ENCODE results near the gene LDAF1.

DNA sequence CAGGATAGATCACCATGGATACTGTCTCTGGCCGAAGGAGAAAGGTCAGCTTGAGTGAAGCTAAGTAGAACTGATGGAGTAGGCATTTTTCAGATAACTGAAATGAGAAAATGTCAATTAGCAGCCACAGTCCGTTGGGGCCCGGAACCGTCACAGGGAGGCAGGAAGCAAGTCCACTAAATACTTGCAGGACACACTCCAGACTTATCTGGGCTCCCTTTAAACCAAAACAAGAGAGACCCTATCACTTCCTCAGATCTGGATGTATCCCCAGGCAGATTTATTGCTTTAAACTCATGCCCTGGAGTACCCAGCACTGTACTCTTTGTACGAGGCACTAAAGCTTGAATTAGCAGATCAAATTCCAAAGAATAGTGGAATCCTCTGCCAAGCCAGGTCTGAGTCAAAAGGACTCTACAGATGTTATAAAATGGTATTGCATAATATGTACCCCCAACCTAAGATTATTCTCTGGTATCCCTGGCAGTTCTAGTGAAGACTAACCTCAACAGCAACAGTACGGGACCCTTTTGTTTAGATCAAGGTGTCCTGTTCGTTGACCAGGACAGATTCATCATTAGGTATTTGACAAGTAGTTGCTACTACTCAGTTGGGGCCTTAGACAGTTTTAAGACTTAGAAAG, 44.8 kb downstream of the LDAF1 start:
- TF ChIP-seq RARB (CRISPR knock-in tag; IDR thresholded peaks at IDR 0.05) = no peak
- no peak for TF ChIP-seq BACH2 (CRISPR knock-in tag; IDR thresholded peaks at IDR 0.05; ENCODE audit: borderline replicate concordance)
- no peak for TF ChIP-seq SNAI2 (CRISPR knock-in tag; IDR thresholded peaks at IDR 0.05)
- no peak for TF ChIP-seq GLIS3 (CRISPR knock-in tag; IDR thresholded peaks at IDR 0.05)
- TF ChIP-seq ZFP30 (CRISPR knock-in tag; IDR thresholded peaks at IDR 0.05) = no peak
- no peak for TF ChIP-seq PATZ1 (CRISPR knock-in tag; IDR thresholded peaks at IDR 0.05; ENCODE audit: borderline replicate concordance)
- no peak for TF ChIP-seq ZFP3 (CRISPR knock-in tag; IDR thresholded peaks at IDR 0.05)
